HepG2 (cell line): ENCODE data around the gene MXD3. TPM values are rescaled to one million over a fixed set of nuclear protein-coding genes. Genes with fewer than 3 reads are reported as not detected.
A peak's percentile ranks its signal among the peaks of the same experiment; 100 is the strongest.

Experiments
- ARID2 ChIP-seq: sonication (generic); formaldehyde crosslinking; IDR thresholded peaks from 2 replicates; pipeline ENCODE4 v1.8.1; 2022; ENCODE audit warnings: mild to moderate bottlenecking, missing genetic modification reagents, borderline replicate concordance
- BCLAF1 ChIP-seq: fragments of 450-650 bp; IDR thresholded peaks from 2 replicates; pipeline ENCODE4 v1.6.1; 2017; ENCODE audit warnings: mild to moderate bottlenecking
- DR1 ChIP-seq: sonication (generic); formaldehyde crosslinking; IDR thresholded peaks from 2 replicates; pipeline ENCODE4 v1.8.0; 2021; ENCODE audit warnings: mild to moderate bottlenecking, missing genetic modification reagents, inconsistent platforms
- ETV6 ChIP-seq: sonication (generic); formaldehyde crosslinking; conservative IDR thresholded peaks from 2 replicates; pipeline ENCODE4 v1.4.0; 2020; ENCODE audit warnings: missing genetic modification reagents
- FOXJ3 ChIP-seq: sonication (generic); formaldehyde crosslinking; IDR thresholded peaks from 2 replicates; pipeline ENCODE4 v1.4.0; 2020; ENCODE audit warnings: missing genetic modification reagents, mild to moderate bottlenecking, borderline replicate concordance
- GATAD1 ChIP-seq: IDR thresholded peaks from 2 replicates; pipeline ENCODE4 v1.6.1; 2016; ENCODE audit warnings: missing genetic modification reagents, missing compliant biosample characterization
- GZF1 ChIP-seq: sonication (generic); formaldehyde crosslinking; IDR thresholded peaks from 2 replicates; pipeline ENCODE4 v1.5.1; 2020; ENCODE audit warnings: mild to moderate bottlenecking, missing genetic modification reagents
- HNRNPLL ChIP-seq: fragments of 200-400 bp; formaldehyde crosslinking; IDR thresholded peaks from 2 replicates; pipeline ENCODE4 v1.6.1; 2017; ENCODE audit warnings: mild to moderate bottlenecking, low read depth, low read length; ENCODE audit not compliant: poor library complexity, severe bottlenecking
- IRX3 ChIP-seq: sonication (generic); formaldehyde crosslinking; IDR thresholded peaks from 2 replicates; pipeline ENCODE4 v1.8.1; 2023; ENCODE audit warnings: mild to moderate bottlenecking, low read depth, missing genetic modification reagents, borderline replicate concordance
- MAX ChIP-seq: IDR thresholded peaks from 2 replicates; pipeline ENCODE4 v1.6.1; 2012; ENCODE audit warnings: inconsistent platforms
- MED13 ChIP-seq: sonication (generic); formaldehyde crosslinking; IDR thresholded peaks from 2 replicates; pipeline ENCODE4 v1.5.0; 2020; ENCODE audit warnings: missing genetic modification reagents
- PTBP1 ChIP-seq: fragments of 200-400 bp; formaldehyde crosslinking; IDR thresholded peaks from 2 replicates; pipeline ENCODE4 v1.6.1; 2018; ENCODE audit warnings: low read length, low read depth; ENCODE audit not compliant: poor library complexity, severe bottlenecking
- REL ChIP-seq: sonication (generic); formaldehyde crosslinking; conservative IDR thresholded peaks from 2 replicates; pipeline ENCODE4 v1.8.0; 2022; ENCODE audit warnings: mild to moderate bottlenecking, missing genetic modification reagents, moderate library complexity
- SIN3B ChIP-seq: fragments of 150-350 bp; IDR thresholded peaks from 2 replicates; pipeline ENCODE4 v1.6.1; 2014; ENCODE audit warnings: low read length
- SPEN ChIP-seq: sonication (generic); formaldehyde crosslinking; IDR thresholded peaks from 2 replicates; pipeline ENCODE4 v1.5.1; 2020; ENCODE audit warnings: low read depth, mild to moderate bottlenecking, missing genetic modification reagents
- TEAD3 ChIP-seq: optimal IDR thresholded peaks from 2 replicates; pipeline ENCODE3; 2016; ENCODE audit warnings: borderline replicate concordance
- ZNF207 ChIP-seq: fragments of 450-650 bp; IDR thresholded peaks from 2 replicates; pipeline ENCODE4 v1.6.1; 2016; ENCODE audit warnings: antibody characterized with exemption, borderline replicate concordance
- ZNF234 ChIP-seq: sonication (generic); formaldehyde crosslinking; conservative IDR thresholded peaks from 2 replicates; pipeline ENCODE4 v1.5.1; 2020; ENCODE audit warnings: mild to moderate bottlenecking, missing genetic modification reagents
- ZNF644 ChIP-seq: IDR thresholded peaks from 2 replicates; pipeline ENCODE4 v1.6.1; 2016; ENCODE audit warnings: low read depth
- ZNF672 ChIP-seq: sonication (generic); formaldehyde crosslinking; IDR thresholded peaks from 2 replicates; pipeline ENCODE4 v1.8.1; 2022; ENCODE audit warnings: missing genetic modification reagents
- ZNF720 ChIP-seq: sonication (generic); formaldehyde crosslinking; IDR thresholded peaks from 2 replicates; pipeline ENCODE4 v1.4.0; 2020; ENCODE audit warnings: missing genetic modification reagents
- polyA plus RNA-seq, 8 experiments: library from polyadenylated mRNA; depleted of rRNA in 3 of 8; stranded (reverse) in 7 of 8; unstranded in 1 of 8; fragments of >200 nt; fragmentation: Illumina TruSeq in 4 of 8; extraction: Trizol in 4 of 8; gene quantifications; 2 replicates each; pipeline versions ENCODE4 v1.2.1 to v1.2.3, GENCODE V29; 2011 to 2016; ENCODE audit warnings: low read depth in 4 of 8, missing spikeins in 1 of 8, mixed read lengths in 1 of 8; ENCODE audit not compliant: insufficient read depth in 1 of 8
- total RNA-seq, 5 experiments: library from RNA; depleted of rRNA; stranded (reverse); fragments of >200 nt; fragmentation: Illumina TruSeq; extraction: Trizol; gene quantifications; 2 replicates each; pipeline ENCODE4 v1.2.3, GENCODE V29; 2016; ENCODE audit warnings: low read depth in 1 of 5
- TF ChIP-seq, protein P1 (sequence below): sonication (generic); formaldehyde crosslinking; IDR thresholded peaks from 2 replicates; pipeline ENCODE4 v1.5.1; 2020; ENCODE audit warnings: mild to moderate bottlenecking, moderate library complexity, missing genetic modification reagents
- TF ChIP-seq, protein P2 (sequence below): sonication (generic); formaldehyde crosslinking; IDR thresholded peaks from 2 replicates; pipeline ENCODE4 v1.8.0; 2022; ENCODE audit warnings: missing genetic modification reagents, low read depth, mild to moderate bottlenecking, borderline replicate concordance
- TF ChIP-seq, protein P3 (sequence below): sonication (generic); formaldehyde crosslinking; conservative IDR thresholded peaks from 2 replicates; pipeline ENCODE4 v1.4.0; 2020; ENCODE audit warnings: missing genetic modification reagents

The MXD3 gene
- total and polyA plus RNA-seq, 2 of the 13 experiments (the other 11 are each of a cell fraction or from before 2014, with no cell fraction given) = 10.5 to 12.8 TPM

DNA sequence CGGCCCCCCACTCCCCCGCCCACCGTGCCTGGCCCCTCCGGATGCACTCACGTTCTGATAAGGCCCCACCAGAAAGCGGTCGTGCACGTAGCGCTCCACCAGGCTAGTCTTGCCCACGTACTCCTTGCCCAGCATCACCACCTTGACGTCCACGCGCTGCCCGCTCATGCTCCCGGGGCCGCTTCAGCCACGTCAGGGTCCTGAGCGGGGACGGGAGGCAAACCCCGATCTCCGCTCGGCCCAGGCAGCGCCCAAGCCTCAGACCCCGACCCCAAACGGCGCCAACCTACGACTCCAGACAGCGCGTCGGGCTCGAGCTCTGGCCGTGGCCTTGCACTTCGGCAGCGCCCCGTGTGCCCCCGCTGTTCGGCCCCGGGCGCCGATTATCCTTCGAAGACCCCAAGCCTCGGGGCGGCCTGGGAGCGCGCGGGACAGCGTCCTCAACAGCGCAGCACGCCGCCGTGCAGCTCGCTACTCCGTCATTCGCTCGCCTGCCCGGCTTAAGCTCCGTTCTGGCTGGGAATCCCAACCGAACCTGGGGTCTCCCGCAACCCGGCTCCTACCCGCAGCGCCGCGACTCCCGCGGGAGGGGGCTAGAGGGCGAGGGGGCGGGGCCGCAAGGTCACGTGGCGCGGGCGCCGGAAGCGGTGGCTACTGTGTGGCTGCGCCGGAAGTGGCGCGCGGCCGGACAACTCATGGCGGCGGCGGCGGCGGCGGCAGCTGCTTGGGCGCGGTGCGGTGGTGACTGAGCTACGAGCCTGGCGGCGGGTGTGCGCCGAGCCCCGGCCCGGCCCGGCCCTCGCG lies 8.4 kb downstream of the MXD3 start, which contains the start of the genes PRELID1 and RAB24 (continued):
- TF ChIP-seq, protein P1, sequence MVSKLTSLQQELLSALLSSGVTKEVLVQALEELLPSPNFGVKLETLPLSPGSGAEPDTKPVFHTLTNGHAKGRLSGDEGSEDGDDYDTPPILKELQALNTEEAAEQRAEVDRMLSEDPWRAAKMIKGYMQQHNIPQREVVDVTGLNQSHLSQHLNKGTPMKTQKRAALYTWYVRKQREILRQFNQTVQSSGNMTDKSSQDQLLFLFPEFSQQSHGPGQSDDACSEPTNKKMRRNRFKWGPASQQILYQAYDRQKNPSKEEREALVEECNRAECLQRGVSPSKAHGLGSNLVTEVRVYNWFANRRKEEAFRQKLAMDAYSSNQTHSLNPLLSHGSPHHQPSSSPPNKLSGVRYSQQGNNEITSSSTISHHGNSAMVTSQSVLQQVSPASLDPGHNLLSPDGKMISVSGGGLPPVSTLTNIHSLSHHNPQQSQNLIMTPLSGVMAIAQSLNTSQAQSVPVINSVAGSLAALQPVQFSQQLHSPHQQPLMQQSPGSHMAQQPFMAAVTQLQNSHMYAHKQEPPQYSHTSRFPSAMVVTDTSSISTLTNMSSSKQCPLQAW (CRISPR knock-in tag) = no peak
- peak; percentile 87 for TF ChIP-seq GATAD1 (CRISPR knock-in tag)
- TF ChIP-seq HNRNPLL = peak; percentile 56
- TF ChIP-seq TEAD3 = peak; percentile 63
- peak; percentile 83; the same call in 1 of the 2 replicates for TF ChIP-seq IRX3 (CRISPR knock-in tag)
- no peak for TF ChIP-seq FOXJ3 (CRISPR knock-in tag)
- TF ChIP-seq MED13 (CRISPR knock-in tag) = peak; percentile 48; the same call in 1 of the 2 replicates
- peak; percentile 55; the same call in 1 of the 2 replicates for TF ChIP-seq REL (CRISPR knock-in tag)
- TF ChIP-seq ZNF720 = no peak
- no peak for TF ChIP-seq BCLAF1
- no peak for TF ChIP-seq ZNF644 (CRISPR knock-in tag)
- TF ChIP-seq, protein P2, sequence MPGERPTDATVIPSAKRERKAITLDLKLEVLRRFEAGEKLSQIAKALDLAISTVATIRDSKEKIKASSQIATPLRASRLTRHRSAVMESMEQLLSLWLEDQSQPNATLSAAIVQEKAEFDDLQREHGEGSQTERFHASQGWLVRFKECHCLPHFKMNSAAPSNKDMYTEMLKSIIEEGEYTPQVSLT (CRISPR knock-in tag) = no peak; the same call in 1 of the 2 replicates
- peak; percentile 81 for TF ChIP-seq DR1
- no peak; the same call in 1 of the 2 replicates for TF ChIP-seq ZNF672
- TF ChIP-seq, protein P3, sequence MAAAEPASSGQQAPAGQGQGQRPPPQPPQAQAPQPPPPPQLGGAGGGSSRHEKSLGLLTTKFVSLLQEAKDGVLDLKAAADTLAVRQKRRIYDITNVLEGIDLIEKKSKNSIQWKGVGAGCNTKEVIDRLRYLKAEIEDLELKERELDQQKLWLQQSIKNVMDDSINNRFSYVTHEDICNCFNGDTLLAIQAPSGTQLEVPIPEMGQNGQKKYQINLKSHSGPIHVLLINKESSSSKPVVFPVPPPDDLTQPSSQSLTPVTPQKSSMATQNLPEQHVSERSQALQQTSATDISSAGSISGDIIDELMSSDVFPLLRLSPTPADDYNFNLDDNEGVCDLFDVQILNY (CRISPR knock-in tag) = no peak; the same call in 1 of the 2 replicates
- no peak for TF ChIP-seq ZNF234
- TF ChIP-seq GZF1 (CRISPR knock-in tag) = peak; percentile 48
- no peak for TF ChIP-seq ARID2 (CRISPR knock-in tag)
- TF ChIP-seq ETV6 (CRISPR knock-in tag) = no peak
- TF ChIP-seq ZNF207 = no peak
- TF ChIP-seq MAX = peak; percentile 59
- TF ChIP-seq SPEN (CRISPR knock-in tag) = peak; percentile 63; the same call in 1 of the 2 replicates
- no peak for TF ChIP-seq SIN3B
- peak; percentile 28 for TF ChIP-seq PTBP1
